ENCODE results near the gene SNTG2. TPM values are rescaled to one million over a fixed set of nuclear protein-coding genes. Genes with fewer than 3 reads are reported as not detected.

SNTG2 gene
- total RNA-seq, 1 donor from 2014 or later: 23.2 TPM

DNA sequence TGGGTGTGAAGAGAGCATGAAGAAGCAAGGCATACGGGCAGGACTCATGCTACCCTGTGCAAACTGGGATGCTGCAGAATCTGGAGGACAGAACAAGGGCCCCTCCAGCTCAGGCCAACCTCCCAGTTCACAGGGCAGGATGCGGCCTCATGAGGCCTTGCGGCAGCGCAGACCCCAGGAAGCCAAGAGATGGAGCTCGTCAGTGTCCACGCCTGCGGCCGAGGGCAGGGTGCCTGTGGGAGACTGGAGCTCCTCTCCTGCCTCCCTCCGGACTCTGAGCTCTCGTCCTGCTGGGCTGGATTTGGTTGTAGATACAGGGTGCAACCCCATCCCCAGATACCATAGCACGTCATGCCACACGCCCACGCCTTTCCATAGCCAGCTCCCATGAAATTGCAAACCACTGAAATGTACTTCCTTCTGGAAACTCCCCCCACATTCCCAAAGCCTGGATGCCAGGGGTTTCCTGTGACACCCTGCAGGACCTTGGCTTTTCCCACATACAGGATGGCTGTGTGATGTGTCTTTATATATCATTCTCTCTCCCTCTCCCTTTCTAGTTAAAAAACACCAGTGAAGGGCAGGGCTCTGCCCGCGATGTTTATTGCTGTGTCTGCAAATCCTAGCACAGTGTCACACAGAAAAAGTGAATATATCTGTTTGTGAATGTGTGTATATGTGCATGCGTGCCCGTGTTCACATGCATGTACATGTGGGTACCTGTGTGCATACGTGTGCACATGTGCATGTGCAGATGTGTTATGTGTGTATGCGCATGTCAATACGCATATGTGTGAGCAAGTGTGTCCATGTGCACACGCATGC lies 12.3 kb upstream of the SNTG2 start:
- Mint-ChIP-seq H3K4me1 (ENCODE audit: unreplicated experiment) (peaks cover 4% of the 10 kb centered on the region), H3K27me3 (ENCODE audit: unreplicated experiment) (peaks cover 4% of the 10 kb centered on the region), H3K36me3 (ENCODE audit: low read depth, unreplicated experiment) (no peaks in the 10 kb centered on the region), H3K27ac (ENCODE audit: unreplicated experiment) (no peak overlapping the region), H3K4me3 (ENCODE audit: unreplicated experiment) (no peak overlapping the region), H3K9me3 (ENCODE audit: unreplicated experiment) (no peaks in the 10 kb centered on the region)
- no peak for DNase-seq (ENCODE audit: low spot score)
- no peak for TF ChIP-seq CTCF (IDR thresholded peaks at IDR 0.05; ENCODE audit: unreplicated experiment)

DNA sequence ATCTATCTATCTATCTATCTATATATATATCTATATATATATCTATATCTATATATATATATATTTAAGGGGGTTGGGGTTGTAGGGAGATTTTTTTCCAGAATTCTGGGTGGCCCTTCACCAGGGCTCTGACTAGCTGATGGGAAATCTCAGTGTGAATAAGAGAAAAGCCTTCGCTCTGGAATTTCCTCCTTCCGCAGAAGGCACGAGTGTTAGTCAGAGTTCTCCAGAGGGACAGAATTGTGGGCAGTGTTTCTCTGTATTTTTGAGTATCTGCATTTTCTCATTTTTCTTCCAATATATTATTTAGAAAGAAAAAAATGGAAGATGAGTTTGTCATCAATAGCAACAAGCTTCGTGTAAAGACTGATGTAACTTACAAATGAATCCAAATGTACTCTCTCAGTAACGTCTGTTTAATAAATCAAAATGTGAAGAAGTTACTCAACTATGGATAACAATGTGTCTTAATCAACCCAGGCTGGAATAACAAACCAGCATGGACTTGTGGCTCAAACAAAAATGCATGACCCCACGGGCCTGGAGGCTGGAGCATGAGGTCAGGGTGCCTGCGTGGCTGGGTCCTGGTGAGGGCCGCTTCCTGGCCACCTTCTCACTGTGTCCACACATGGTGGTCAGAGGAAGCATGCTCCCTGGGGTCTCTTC lies 10.6 kb upstream of the SNTG2 start:
- no peak for DNase-seq (ENCODE audit: low spot score)
- no peak overlapping the region for H3K27ac Mint-ChIP-seq (ENCODE audit: unreplicated experiment)
- H3K9me3 Mint-ChIP-seq (ENCODE audit: unreplicated experiment): no peaks in the 10 kb centered on the region
- H3K4me1 Mint-ChIP-seq (ENCODE audit: unreplicated experiment): peaks cover 4% of the 10 kb centered on the region
- H3K36me3 Mint-ChIP-seq (ENCODE audit: low read depth, unreplicated experiment): no peaks in the 10 kb centered on the region
- H3K4me3 Mint-ChIP-seq (ENCODE audit: unreplicated experiment): no peak overlapping the region
- peaks cover 2% of the 10 kb centered on the region for H3K27me3 Mint-ChIP-seq (ENCODE audit: unreplicated experiment)
- TF ChIP-seq CTCF (IDR thresholded peaks at IDR 0.05; ENCODE audit: unreplicated experiment): no peak

DNA sequence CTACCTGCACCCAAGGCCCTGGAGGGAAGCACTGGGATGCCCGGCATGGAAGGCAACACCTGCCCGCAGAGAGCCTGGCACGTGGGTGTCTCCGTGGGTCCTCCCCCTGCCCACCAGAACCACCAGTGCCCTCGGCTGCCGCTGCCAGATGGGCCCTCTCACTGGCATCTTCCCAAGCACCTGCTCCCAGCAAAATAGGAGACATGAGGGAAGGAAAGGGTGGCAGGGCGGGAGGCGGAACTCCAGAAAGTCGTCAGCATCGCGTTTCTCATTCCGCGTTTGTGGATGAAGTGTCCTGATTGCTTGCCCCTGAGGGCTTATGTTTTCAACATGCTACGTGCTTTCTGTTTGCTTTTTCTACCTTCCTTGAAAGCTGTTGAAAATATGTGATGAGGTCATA lies 8.8 kb upstream of the SNTG2 start:
- H3K36me3 Mint-ChIP-seq (ENCODE audit: low read depth, unreplicated experiment): no peaks in the 10 kb centered on the region
- no peak for TF ChIP-seq CTCF (IDR thresholded peaks at IDR 0.05; ENCODE audit: unreplicated experiment)
- H3K27me3 Mint-ChIP-seq (ENCODE audit: unreplicated experiment): peaks cover 2% of the 10 kb centered on the region
- H3K4me3 Mint-ChIP-seq (ENCODE audit: unreplicated experiment): no peak overlapping the region
- no peaks in the 10 kb centered on the region for H3K9me3 Mint-ChIP-seq (ENCODE audit: unreplicated experiment)
- H3K27ac Mint-ChIP-seq (ENCODE audit: unreplicated experiment): no peak overlapping the region
- peaks cover 4% of the 10 kb centered on the region for H3K4me1 Mint-ChIP-seq (ENCODE audit: unreplicated experiment)
- DNase-seq (ENCODE audit: low spot score): no peak

DNA sequence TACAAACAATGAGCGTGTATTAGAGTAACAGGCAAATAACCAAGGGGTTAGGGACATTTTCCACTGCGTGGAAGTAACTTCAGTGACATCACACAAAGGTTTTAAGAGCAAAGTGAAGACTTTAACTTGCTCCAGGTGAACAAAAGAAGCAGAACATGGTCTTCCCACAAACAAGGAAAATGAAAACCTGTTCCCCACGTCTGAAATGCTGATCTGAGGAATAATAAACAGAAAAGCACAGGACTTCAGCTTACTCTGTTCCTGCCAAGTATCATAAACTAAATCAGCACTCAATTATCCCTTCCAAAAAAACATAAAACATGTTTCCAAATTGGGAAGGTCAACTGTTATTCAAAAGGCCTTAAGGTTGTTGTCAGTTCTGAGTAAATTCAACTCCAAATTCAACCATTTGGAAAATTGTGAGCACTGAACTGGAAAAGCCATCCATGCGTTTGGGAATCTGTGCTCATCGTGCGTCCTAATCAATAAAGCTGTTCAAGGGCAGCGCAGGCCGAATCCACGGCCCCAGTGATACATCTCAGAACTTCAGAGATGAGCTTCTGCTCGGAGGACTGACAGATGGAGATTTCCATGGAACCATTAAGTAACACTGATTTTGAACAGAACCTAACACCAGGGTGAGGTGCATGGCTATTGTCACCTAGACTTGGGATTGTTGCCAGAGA lies 7.7 kb upstream of the SNTG2 start:
- H3K4me1 Mint-ChIP-seq (ENCODE audit: unreplicated experiment): peaks cover 4% of the 10 kb centered on the region
- no peaks in the 10 kb centered on the region for H3K9me3 Mint-ChIP-seq (ENCODE audit: unreplicated experiment)
- H3K27me3 Mint-ChIP-seq (ENCODE audit: unreplicated experiment): no peaks in the 10 kb centered on the region
- no peak for DNase-seq (ENCODE audit: low spot score)
- no peaks in the 10 kb centered on the region for H3K36me3 Mint-ChIP-seq (ENCODE audit: low read depth, unreplicated experiment)
- TF ChIP-seq CTCF (IDR thresholded peaks at IDR 0.05; ENCODE audit: unreplicated experiment): no peak
- H3K27ac Mint-ChIP-seq (ENCODE audit: unreplicated experiment): no peak overlapping the region
- no peak overlapping the region for H3K4me3 Mint-ChIP-seq (ENCODE audit: unreplicated experiment)

All from endothelial cell (in vitro differentiated cells).